HepG2 (cell line): ENCODE measurements around the gene TENT4B.
A peak's percentile ranks its signal among the peaks of the same experiment; 100 is the strongest.

ENCODE experiments used
- CEBPB ChIP-seq: IDR thresholded peaks from 2 replicates; pipeline ENCODE4 v1.6.1; 2011; ENCODE audit warnings: low read depth, low read length, improper control_type of control experiment, borderline replicate concordance
- GLI4 ChIP-seq: sonication (generic); formaldehyde crosslinking; IDR thresholded peaks from 2 replicates; pipeline ENCODE4 v1.5.1; 2020; ENCODE audit warnings: missing genetic modification reagents, mild to moderate bottlenecking, moderate library complexity, borderline replicate concordance
- IRF2 ChIP-seq: IDR thresholded peaks from 2 replicates; pipeline ENCODE4 v1.6.1; 2018; ENCODE audit warnings: missing genetic modification reagents, missing compliant biosample characterization
- MTA3 ChIP-seq: sonication (generic); formaldehyde crosslinking; IDR thresholded peaks from 2 replicates; pipeline ENCODE4 v1.4.0; 2020; ENCODE audit warnings: missing genetic modification reagents
- NCOR1 ChIP-seq: fragments of 200-600 bp; sonication (generic); IDR thresholded peaks from 2 replicates; pipeline ENCODE4 v1.7.0; 2017; ENCODE audit warnings: antibody characterized with exemption, low read length, borderline replicate concordance
- ONECUT2 ChIP-seq: sonication (generic); formaldehyde crosslinking; IDR thresholded peaks from 2 replicates; pipeline ENCODE4 v1.4.0; 2020; ENCODE audit warnings: missing genetic modification reagents
- ZMYM3 ChIP-seq: sonication (generic); formaldehyde crosslinking; IDR thresholded peaks from 2 replicates; pipeline ENCODE4 v1.5.1; 2020; ENCODE audit warnings: mild to moderate bottlenecking, missing genetic modification reagents
- ZNF207 ChIP-seq: fragments of 450-650 bp; IDR thresholded peaks from 2 replicates; pipeline ENCODE4 v1.6.1; 2016; ENCODE audit warnings: antibody characterized with exemption, borderline replicate concordance
- ZNF367 ChIP-seq: sonication (generic); formaldehyde crosslinking; IDR thresholded peaks from 2 replicates; pipeline ENCODE4 v1.4.0; 2020; ENCODE audit warnings: missing genetic modification reagents, borderline replicate concordance
- ZNF562 ChIP-seq: sonication (generic); formaldehyde crosslinking; IDR thresholded peaks from 2 replicates; pipeline ENCODE4 v1.8.0; 2022; ENCODE audit warnings: missing genetic modification reagents, borderline replicate concordance
- ZNF644 ChIP-seq: IDR thresholded peaks from 2 replicates; pipeline ENCODE4 v1.6.1; 2016; ENCODE audit warnings: low read depth
- TF ChIP-seq, protein P1 (sequence below): sonication (generic); formaldehyde crosslinking; IDR thresholded peaks from 2 replicates; pipeline ENCODE4 v1.5.0; 2020; ENCODE audit warnings: mild to moderate bottlenecking, missing genetic modification reagents, moderate library complexity

DNA sequence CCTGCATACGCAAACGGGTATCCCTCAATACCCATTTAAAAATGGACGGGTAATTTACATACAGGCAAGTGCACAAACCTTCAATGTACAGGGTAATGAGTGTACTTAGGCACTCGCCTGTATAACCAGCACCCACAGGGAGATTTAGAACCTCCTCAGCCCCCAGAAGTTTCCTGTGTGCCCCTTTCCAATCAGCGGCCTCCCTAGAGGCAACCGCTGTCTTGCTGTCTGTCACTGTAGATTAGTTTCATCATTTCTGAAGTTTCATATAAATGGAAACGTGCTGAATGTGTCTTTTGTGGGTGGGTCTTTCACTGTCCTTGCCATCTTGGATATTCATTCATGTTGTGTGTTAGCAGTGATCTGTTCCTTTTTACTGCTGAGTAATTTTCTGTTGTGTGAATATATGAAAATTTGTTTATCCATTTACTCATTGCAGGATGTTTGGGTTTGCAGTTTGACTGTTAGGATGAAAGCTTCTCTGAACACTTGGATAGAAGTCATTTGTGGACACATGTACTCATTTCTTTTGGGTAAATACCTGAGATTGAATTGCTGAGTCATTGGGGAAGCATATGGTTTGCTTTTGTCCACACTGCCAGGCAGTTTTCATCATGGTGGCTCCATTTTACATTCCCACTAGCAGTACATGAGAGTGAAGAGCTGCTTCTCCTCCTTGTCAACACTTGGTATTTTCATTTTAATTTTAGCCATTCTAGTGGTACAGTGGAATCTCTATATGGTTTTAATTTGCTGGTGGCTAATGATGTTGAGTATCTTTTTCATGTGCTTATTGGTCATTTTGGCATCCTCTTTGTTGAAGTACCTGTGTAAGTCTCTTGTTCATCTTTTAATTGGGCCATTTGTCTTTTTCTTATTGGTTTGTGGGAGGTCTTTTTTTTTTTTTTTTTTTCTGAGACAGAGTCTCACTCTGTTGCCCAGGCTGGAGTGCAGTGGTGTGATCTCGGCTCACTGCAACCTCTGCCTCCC lies 111.1 kb downstream of the TENT4B start:
- TF ChIP-seq ONECUT2 (CRISPR knock-in tag) (no peak), ZNF562 (CRISPR knock-in tag) (no peak), ZNF207 (no peak), ZNF367 (no peak), GLI4 (CRISPR knock-in tag) (no peak), IRF2 (CRISPR knock-in tag) (no peak), ZNF644 (CRISPR knock-in tag) (peak; percentile 96), CEBPB (no peak), ZMYM3 (CRISPR knock-in tag) (no peak), MTA3 (CRISPR knock-in tag) (no peak), NCOR1 (no peak)
- TF ChIP-seq, protein P1, sequence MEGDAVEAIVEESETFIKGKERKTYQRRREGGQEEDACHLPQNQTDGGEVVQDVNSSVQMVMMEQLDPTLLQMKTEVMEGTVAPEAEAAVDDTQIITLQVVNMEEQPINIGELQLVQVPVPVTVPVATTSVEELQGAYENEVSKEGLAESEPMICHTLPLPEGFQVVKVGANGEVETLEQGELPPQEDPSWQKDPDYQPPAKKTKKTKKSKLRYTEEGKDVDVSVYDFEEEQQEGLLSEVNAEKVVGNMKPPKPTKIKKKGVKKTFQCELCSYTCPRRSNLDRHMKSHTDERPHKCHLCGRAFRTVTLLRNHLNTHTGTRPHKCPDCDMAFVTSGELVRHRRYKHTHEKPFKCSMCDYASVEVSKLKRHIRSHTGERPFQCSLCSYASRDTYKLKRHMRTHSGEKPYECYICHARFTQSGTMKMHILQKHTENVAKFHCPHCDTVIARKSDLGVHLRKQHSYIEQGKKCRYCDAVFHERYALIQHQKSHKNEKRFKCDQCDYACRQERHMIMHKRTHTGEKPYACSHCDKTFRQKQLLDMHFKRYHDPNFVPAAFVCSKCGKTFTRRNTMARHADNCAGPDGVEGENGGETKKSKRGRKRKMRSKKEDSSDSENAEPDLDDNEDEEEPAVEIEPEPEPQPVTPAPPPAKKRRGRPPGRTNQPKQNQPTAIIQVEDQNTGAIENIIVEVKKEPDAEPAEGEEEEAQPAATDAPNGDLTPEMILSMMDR (CRISPR knock-in tag) = no peak
